ENCODE data around the gene PSMD5.

PSMD5 gene

GRCh38 chr9:120866651-120867050 lies 23.9 kb upstream of the PSMD5 start:
- no peaks in the 10 kb centered on the region for H3K9me2 ChIP-seq (replicated peaks; ENCODE audit: insufficient read depth, low read length)
- peaks cover 15% of the 10 kb centered on the region; the same call in 1 of the 2 replicates for H3F3A ChIP-seq (ENCODE audit: insufficient read depth, low read length)
- H4K20me1 ChIP-seq (ENCODE audit: insufficient read depth, low read length): no peaks in the 10 kb centered on the region
- H3K9me3 ChIP-seq (replicated peaks; ENCODE audit: insufficient read depth, low read length): no peaks in the 10 kb centered on the region
- 0 out of 2 replicates have a peak, but pooled peaks cover 7% of the 10 kb centered on the region for H3K79me2 ChIP-seq (ENCODE audit: low read length)
- H2AFZ ChIP-seq (ENCODE audit: low read length): no peak overlapping the region
- H3K4me1 ChIP-seq (ENCODE audit: low read length): peaks cover 12% of the 10 kb centered on the region
- no peaks in the 10 kb centered on the region for H3K27me3 ChIP-seq (replicated peaks; ENCODE audit: insufficient read depth, low read length)
- H3K4me2 ChIP-seq (ENCODE audit: low read depth, low read length): no peak overlapping the region
- H3K9ac ChIP-seq (ENCODE audit: low read length): no peak overlapping the region
- H3K36me3 ChIP-seq (replicated peaks; ENCODE audit: insufficient read depth, low read length): 0 out of 2 replicates have a peak, but pooled peaks cover 3% of the 10 kb centered on the region
- H3K4me3 ChIP-seq (ENCODE audit: low read length): no peak overlapping the region
- DNase-seq: no peak
- no peak overlapping the region for H3K27ac ChIP-seq (ENCODE audit: low read length)
- TF ChIP-seq EZH2phosphoT487 (IDR thresholded peaks at IDR 0.05; ENCODE audit: low read length) (no peak), EZH2 (optimal IDR thresholded peaks at IDR 0.05; ENCODE audit: low read depth, low read length) (no peak), CTCF (IDR thresholded peaks at IDR 0.05; ENCODE audit: low read length) (no peak)

- DNase-seq: no peak
- Histone ChIP-seq H3K27me3 (replicated peaks; ENCODE audit: insufficient read depth, low read length) (no peaks in the 10 kb centered on the region), H3K4me3 (ENCODE audit: low read length) (no peak overlapping the region), H3K9me3 (replicated peaks; ENCODE audit: insufficient read depth, low read length) (no peaks in the 10 kb centered on the region), H3K27ac (ENCODE audit: low read length) (no peak overlapping the region), H3K4me2 (ENCODE audit: low read depth, low read length) (no peak overlapping the region), H3K9me2 (replicated peaks; ENCODE audit: insufficient read depth, low read length) (no peaks in the 10 kb centered on the region), H2AFZ (ENCODE audit: low read length) (no peak overlapping the region), H4K20me1 (ENCODE audit: insufficient read depth, low read length) (no peaks in the 10 kb centered on the region), H3K36me3 (replicated peaks; ENCODE audit: insufficient read depth, low read length) (no peaks in the 10 kb centered on the region), H3K4me1 (ENCODE audit: low read length) (peaks cover 12% of the 10 kb centered on the region), H3K79me2 (ENCODE audit: low read length) (0 out of 2 replicates have a peak, but pooled peaks cover 7% of the 10 kb centered on the region), H3K9ac (ENCODE audit: low read length) (no peak overlapping the region), H3F3A (ENCODE audit: insufficient read depth, low read length) (peaks cover 15% of the 10 kb centered on the region; the same call in 1 of the 2 replicates)
- no peak for TF ChIP-seq CTCF (IDR thresholded peaks at IDR 0.05; ENCODE audit: low read length)
- TF ChIP-seq EZH2phosphoT487 (IDR thresholded peaks at IDR 0.05; ENCODE audit: low read length): no peak
- TF ChIP-seq EZH2 (optimal IDR thresholded peaks at IDR 0.05; ENCODE audit: low read depth, low read length): no peak
These were observed 23.1 kb upstream of the PSMD5 start for GRCh38 chr9:120865809-120866208.

- Histone ChIP-seq H3K4me2 (ENCODE audit: low read depth, low read length) (no peak overlapping the region), H3K9me2 (replicated peaks; ENCODE audit: insufficient read depth, low read length) (no peaks in the 10 kb centered on the region), H2AFZ (ENCODE audit: low read length) (no peak overlapping the region), H4K20me1 (ENCODE audit: insufficient read depth, low read length) (no peaks in the 10 kb centered on the region), H3K27me3 (replicated peaks; ENCODE audit: insufficient read depth, low read length) (no peaks in the 10 kb centered on the region), H3K9me3 (replicated peaks; ENCODE audit: insufficient read depth, low read length) (no peaks in the 10 kb centered on the region), H3K36me3 (replicated peaks; ENCODE audit: insufficient read depth, low read length) (peaks cover 4% of the 10 kb centered on the region; the same call in 1 of the 2 replicates), H3K4me3 (ENCODE audit: low read length) (no peak overlapping the region), H3K4me1 (ENCODE audit: low read length) (peaks cover 12% of the 10 kb centered on the region), H3K79me2 (ENCODE audit: low read length) (0 out of 2 replicates have a peak, but pooled peaks cover 7% of the 10 kb centered on the region), H3K27ac (ENCODE audit: low read length) (no peak overlapping the region), H3F3A (ENCODE audit: insufficient read depth, low read length) (peaks cover 10% of the 10 kb centered on the region; the same call in 1 of the 2 replicates), H3K9ac (ENCODE audit: low read length) (no peak overlapping the region)
- no peak for DNase-seq
- TF ChIP-seq EZH2 (optimal IDR thresholded peaks at IDR 0.05; ENCODE audit: low read depth, low read length) (no peak), EZH2phosphoT487 (IDR thresholded peaks at IDR 0.05; ENCODE audit: low read length) (no peak), CTCF (IDR thresholded peaks at IDR 0.05; ENCODE audit: low read length) (no peak)
These were observed 22.5 kb upstream of the PSMD5 start for GRCh38 chr9:120865176-120865575.

All from MM.1S (cell line).